GM12872 (cell line): Measurements from ENCODE around the gene RPRM.
A peak's percentile ranks its signal among the peaks of the same experiment; 100 is the strongest.

Experiments used
- CTCF ChIP-seq: IDR thresholded peaks from 3 replicates; pipeline ENCODE4 v1.5.1; 2011; ENCODE audit warnings: low read depth, mild to moderate bottlenecking, low read length, moderate library complexity; ENCODE audit not compliant: insufficient read depth

Gene RPRM

GRCh38 chr2:153478289-153479261 lies at the start of gene RPRM:
RPRM (minus strand) TSS chr2:153478762; CDS start chr2:153478565, 197 bp downstream.
- TF ChIP-seq CTCF, result peak; percentile 80

- TF ChIP-seq CTCF, result peak; percentile 71
These were observed 40.8 kb upstream of the RPRM start for GRCh38 chr2:153519257-153519875.

- no peak for TF ChIP-seq CTCF
These were observed 33.8 kb upstream of the RPRM start for GRCh38 chr2:153512331-153512730.

GRCh38 chr2:153510996-153511395 lies 32.4 kb upstream of the RPRM start:
- no peak for TF ChIP-seq CTCF

GRCh38 chr2:153509133-153509532 lies 30.6 kb upstream of the RPRM start:
- TF ChIP-seq CTCF, result no peak

GRCh38 chr2:153499439-153499838 lies 20.9 kb upstream of the RPRM start:
- TF ChIP-seq CTCF, result no peak

- no peak for TF ChIP-seq CTCF
These were observed 19.5 kb upstream of the RPRM start for GRCh38 chr2:153497938-153498629.
